OCI-LY3 (cell line): ENCODE results near the gene AUTS2.

Experiments
- CTCF ChIP-seq: fragments of 200-600, 300-600 bp; sonication (generic); IDR thresholded peaks from 2 replicates; pipeline ENCODE4 v1.5.1; 2014; ENCODE audit warnings: antibody characterized with exemption, low read length, low read depth
- EZH2phosphoT487 ChIP-seq: fragments of 200-600 bp; shearing (Covaris generic); IDR thresholded peaks from 2 replicates; pipeline ENCODE4 v1.6.1; 2018; ENCODE audit warnings: antibody characterized with exemption, mixed run types, low read depth

- no peak for TF ChIP-seq CTCF
- no peak for TF ChIP-seq EZH2phosphoT487
These were observed 998.8 kb downstream of the AUTS2 start for GRCh38 chr7:70597066-70597465.
